Caki2 (cell line): ENCODE results near the gene SFXN2. TPM values are rescaled to one million over a fixed set of nuclear protein-coding genes. Genes with fewer than 3 reads are reported as not detected.
"Not testable (repeated sequence)": the region's sequence is repeated elsewhere in the genome, so short reads cannot be mapped to it uniquely, and the experiment has no call there.

Experiments
- DNase-seq: peaks from one replicate; pipeline ENCODE4 v3.0.0-alpha.2; 2015; ENCODE audit warnings: low read depth
- in situ Hi-C: cut with HindIII; loops from 2 replicates; pipeline ENCODE4 v1.10.0; 2016; ENCODE audit warnings: low sequenced_read_pairs, low pct_unique_long_range_greater_than_20kb, mixed read lengths
- total RNA-seq: library from RNA; depleted of rRNA; stranded (reverse); fragments of >200 nt; shearing (Covaris generic); gene quantifications from 2 replicates; pipeline ENCODE4 v1.2.3, GENCODE V29; 2014; ENCODE audit warnings: low replicate concordance; rRNA removed

Gene SFXN2, protein sequence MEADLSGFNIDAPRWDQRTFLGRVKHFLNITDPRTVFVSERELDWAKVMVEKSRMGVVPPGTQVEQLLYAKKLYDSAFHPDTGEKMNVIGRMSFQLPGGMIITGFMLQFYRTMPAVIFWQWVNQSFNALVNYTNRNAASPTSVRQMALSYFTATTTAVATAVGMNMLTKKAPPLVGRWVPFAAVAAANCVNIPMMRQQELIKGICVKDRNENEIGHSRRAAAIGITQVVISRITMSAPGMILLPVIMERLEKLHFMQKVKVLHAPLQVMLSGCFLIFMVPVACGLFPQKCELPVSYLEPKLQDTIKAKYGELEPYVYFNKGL
- 9.5 and 22.1 TPM in 2 replicates for total RNA-seq

DNA sequence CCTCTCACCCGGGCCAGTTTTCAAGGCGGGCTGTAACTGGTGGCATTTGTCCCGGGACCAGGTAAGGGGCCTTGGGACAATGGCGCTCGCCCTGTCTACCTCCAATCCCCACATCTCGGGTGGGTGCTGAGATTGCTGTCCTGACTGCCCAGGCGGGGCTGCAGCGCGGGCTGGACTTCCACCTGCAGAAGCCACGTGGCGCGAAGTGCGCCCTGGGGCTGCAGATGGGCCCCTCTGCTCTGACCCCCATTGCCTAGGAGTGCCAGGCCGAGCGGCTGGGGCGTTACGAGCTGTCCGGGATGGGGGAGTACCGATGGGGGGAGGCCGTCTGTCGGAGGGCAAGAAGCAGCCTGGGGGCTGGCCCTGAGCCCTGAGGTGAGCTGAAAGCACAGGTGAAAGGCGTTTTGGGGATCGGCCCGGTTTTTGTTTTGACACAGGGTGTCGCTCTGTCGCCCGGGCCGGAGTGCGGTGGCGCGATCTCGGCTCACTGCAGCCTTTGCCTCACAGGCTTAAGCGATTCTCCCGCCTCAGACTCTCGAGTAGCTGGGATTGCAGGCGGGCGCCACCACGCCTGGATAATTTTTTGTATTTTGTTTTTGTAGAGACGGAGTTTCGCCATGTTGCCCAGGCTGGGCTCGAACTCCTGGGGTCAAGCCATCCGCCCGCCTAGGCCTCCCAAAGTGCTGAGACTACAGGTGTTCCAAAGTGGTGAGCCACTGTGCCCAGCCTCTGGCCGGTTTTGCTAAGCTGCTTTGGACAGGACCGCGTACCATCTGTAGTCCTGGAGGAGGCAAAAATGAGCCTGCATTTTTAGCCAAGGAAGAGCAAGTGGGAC, at the start of gene SFXN2:
Gene SFXN2 (plus strand): TSS at position 16 of the 835 bp plus-strand sequence. CDS start 12,001 bp downstream, outside the sequence.
- in situ Hi-C loops = no loop called here
- DNase-seq = no peak

DNA sequence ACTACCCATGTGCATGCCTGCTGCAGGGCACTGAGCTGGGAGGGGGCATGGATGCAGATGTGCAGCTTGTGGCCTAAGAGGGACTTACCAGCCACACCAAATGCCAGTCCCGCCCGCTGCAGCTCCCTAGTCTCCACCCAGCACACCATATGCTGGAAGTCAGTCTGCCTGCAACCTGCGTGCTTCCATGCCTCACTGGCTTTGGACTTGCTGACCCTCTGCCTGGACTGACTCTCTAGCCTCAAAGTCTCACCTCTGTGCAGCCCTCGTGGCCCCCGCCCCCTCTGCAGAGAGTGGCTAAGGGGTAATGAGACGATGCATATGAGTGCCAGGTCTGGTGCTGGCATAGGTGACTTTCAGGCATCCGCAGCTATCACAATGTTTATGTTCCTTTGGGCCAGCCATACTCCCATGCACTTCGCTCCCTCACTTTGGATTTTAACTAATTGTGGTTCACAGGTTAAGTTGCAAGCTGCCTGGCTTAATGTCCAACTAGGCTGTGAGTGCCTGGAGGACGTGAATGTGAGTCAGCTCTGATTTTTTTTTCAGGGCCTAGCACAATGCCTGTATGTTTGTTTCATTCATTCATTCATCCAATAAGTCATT, 48.4 kb upstream of the SFXN2 start:
- in situ Hi-C loops = no loop called here
- peak; percentile 99 for DNase-seq

DNA sequence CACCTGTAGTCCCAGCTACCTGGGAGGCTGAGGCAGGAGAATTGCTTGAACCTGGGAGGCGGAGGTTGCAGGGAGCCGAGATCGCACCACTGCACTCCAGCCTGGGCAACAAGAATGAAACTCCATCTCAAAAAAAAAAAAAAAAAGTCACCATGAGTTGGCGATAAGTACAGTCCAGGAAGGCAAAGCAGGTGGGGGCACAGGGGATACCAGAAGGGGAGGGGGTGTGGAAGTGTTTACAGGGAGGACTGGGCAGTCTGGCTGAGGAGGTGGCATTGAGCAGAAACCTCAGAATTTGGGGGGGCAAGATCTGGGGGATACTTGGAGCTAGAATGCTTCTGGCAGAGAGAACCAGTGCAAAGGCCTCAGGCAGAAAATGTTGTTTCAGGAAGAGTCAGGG, 47.0 kb upstream of the SFXN2 start:
- DNase-seq = peak; percentile 54
- in situ Hi-C loops = not testable (repeated sequence)

DNA sequence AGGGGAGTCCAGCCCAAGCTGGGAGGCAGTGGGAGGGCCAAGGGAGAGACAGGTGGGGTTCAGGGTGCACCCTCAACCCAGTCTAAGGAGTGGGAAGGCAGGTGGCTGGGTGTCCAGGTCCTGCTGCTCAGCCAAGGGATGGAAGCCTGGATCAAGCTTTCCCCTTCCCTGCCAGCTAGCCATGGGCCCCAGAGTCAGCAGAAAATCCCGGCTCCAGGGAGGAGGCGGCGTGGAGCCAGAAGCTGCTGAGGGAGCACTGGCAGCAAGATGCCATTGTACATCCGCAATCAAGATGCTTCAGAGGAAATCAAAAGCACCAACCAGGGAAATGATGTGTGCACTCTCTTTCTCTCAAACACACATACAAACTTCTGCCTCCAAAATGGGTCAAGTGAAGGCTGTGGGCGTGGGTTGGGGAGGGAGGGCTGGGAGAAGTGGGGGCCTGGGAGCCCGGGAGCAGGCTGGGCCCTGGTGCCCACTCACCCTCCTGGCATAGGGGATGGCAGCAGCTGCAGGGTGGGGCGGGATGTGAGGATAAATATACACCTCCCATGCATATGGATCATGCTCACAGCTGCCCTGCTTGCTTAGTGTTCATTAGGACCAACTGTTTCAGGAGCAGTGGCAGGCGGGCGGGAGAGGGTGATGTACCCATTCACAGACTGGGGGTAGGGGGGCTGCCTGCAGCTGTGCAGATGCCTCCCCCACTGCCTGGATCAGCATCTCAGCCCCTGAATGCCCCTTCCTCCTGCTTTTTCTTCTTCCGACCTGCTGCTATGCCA, 45.9 kb upstream of the SFXN2 start:
- in situ Hi-C loops = no loop called here
- DNase-seq = no peak

DNA sequence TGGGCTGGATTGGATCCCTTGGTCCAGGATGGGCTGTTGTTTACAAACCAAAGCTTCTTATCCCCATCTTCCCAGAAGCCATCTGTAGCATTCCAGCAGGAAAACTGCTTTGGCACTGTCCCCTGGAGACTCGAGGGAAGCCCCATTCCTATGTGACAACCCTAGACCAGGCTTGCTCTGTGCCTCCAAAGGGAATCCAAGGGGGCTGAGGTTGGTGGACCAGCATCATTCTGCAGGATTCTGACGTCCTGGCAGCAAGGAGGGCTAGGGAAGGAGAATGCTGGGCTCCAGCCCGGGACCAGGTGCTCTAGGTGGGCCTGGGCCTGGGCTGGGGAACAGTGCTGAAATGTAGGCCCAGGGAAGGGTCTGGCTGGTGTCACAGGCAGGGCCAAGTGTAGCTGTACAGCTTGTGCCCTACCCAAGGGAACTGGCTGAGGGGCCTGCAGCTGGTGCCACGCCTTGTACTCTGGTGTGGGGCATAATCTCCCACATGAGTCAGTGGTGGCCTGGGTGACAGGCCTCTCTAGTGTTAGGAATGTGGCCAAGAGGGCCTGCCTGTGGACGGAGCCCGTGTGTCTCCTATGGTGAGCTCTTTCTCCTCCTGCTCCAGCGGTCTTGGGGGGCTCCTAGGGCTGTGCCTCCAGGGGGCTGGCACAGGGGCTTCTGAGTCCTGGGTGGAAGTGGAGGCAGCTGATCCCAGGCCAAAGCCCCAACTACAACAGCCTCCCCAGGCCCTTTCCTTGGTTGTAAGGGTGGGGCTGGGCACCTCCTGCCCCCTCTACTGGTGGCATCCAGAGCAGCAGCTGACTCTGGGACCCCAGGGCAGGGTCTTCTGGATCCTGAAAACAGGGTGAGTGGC, 45.0 kb upstream of the SFXN2 start:
- peak; percentile 60 for DNase-seq
- in situ Hi-C loops = no loop called here

DNA sequence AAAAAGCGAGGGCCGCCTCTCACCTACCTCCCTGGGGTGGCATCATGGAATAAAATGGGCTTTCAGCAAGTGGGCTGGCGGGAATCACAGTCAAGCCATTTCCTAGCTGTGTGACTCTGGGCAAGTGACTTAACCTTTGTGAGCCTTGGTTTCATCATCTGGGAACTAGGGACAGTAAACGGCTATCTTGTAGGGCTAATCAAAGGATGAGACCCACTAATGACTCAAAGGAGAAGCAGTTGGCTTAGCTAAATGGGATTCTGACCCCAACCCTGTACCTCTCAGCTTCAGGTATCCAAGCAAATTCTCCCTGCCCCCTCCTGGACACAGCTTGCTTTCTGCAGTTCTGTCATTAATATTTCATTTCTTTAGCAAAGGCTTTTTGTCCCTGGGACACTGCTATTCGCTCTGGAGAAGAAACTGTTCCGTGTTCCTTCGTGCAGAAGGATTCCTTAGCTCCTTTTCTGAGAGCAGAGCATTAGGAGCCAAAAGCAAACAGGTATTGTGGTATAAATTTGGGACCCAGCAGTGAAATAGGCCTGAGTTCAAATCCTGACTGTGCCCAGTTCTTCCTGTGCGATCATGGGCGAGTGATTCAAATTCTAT, 44.3 kb upstream of the SFXN2 start:
- in situ Hi-C loops = no loop called here
- no peak for DNase-seq

DNA sequence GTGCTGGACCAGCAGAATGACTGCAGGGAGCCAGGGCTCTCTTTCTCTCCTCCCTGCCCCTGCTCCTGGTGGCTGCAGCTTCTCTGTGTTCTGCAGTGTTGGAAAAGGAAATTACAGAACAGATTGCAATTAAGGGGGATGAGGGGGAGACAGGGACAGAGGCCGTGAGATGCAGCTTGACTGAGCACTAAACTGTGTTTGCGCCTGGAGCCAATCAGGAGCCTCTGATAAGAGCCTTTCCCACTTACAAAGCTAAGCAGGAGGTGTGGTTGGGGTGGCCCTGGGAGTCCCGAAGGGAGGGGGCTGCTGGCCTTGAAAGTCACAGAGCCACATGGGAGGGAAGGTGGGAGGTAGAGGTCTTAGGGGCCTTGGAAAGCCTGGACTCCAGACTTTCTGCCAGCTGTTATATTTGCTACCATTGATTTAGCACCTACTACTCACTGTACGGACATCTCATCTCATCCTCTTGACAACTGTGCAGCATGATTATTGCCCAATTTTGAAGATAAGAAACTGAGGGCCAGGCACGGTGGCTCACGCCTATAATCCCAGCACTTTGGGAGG, 43.5 kb upstream of the SFXN2 start:
- no peak for DNase-seq
- in situ Hi-C loops = no loop called here

DNA sequence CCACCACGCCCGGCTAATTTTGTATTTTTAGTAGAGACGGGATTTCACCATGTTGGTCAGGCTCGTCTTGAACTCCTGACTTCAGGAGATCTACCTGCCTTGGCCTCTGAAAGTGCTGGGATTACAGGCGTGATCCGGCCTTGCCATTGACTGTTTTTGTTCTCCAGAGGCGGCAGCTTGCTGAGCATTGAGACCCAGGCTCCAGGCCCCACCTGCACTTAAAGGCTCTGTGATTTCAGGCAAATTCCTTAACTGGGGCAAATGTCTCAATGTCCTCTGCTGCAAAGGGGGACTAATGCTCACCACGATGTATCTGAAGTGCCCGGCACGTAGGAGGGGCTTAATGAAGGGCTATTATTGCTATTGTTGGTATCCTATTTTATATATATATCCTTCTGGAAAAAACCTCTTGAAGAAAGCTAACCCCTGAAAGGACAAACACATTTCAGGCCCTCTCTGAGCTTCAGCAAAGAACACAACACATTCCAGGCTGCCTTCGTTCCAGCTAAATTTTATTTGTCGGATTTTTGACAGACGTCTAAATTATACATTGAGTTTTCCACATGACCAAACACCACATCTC, 41.1 kb upstream of the SFXN2 start:
- in situ Hi-C loops = no loop called here
- no peak for DNase-seq

DNA sequence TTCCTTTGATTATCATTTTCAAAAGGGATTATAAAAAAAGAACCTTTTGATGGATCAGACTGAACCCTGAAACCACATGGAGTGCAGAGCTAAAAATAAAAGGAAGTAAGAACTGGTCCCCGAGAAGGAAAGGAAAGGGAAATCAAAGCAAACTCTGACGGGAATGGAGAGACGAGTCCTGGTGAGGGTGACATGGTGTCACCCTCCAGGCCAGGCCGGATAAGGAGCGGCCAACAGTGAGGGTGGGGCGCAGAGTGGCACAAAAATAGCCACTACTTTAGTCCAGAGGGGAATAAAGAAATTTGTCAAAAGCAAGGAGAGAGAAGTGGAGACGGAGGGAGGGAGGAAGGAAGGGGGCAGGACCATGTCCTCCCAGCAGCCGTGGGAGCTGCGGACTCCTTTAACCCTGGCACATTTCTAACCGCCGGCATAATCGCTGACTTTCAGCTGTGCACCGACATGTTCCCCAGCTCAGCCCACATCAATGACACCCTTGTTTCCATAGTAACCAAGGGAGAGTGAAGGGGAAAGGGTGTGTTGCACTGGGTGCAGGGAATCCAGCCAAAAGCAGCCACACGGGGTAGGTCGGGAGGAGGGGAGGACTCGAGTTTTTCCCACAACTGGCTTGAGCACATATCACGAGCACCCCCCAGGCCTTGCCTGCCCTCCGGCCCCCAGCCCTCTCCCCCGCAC, 40.5 kb upstream of the SFXN2 start:
- DNase-seq = no peak
- in situ Hi-C loops = no loop called here

DNA sequence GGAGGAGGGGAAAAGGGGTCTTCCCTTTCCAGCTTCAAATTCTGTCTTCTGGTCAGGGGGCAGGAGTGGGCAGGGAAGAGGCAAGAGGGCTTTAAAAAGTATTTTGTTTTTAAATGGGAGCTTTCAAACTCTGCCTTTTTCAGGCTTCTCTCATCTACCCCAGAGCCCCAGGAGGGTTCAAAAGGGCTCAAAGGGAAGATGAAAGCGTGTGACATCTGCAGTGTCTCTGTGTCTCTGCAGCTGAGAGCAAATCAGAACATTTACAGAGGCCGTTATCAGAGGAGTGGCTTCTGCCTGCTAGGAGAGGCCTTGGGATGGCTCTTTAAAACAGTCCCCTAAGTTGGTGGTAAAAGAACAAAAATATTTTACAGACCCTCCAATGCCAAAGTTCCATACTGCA, 39.9 kb upstream of the SFXN2 start:
- no peak for DNase-seq
- in situ Hi-C loops = no loop called here

DNA sequence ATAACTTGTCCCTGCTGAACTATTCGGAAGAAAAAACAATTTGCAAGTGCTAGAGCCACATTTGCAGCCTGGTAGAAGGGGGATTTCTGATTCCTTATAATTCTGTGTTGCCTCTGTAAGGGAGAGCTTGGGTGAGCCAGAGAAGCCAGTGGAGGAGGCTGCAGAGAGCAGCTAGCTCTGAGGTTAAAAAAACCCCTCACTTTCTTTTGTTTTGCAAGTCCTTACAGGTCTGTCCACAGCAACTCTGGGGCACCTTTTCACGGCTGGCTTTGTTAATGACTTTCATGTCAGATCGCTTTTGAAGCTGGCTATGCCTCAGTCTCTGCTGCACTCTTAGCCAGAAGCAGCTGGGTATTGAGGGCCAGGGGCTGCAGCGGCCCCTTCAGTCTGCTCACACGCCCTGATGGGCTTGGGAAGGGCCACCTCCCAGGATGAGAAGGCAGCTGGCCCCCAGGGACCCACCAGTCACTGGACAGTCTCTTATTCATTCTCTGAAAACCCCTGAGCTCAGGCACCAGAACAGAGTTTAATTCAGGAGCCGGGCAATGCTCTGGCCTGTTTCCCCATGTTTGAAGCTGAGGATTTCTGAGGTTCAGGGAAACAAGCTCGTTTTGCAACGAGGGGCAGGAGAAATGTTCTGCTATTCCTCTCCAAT, 39.3 kb upstream of the SFXN2 start:
- DNase-seq = no peak

DNA sequence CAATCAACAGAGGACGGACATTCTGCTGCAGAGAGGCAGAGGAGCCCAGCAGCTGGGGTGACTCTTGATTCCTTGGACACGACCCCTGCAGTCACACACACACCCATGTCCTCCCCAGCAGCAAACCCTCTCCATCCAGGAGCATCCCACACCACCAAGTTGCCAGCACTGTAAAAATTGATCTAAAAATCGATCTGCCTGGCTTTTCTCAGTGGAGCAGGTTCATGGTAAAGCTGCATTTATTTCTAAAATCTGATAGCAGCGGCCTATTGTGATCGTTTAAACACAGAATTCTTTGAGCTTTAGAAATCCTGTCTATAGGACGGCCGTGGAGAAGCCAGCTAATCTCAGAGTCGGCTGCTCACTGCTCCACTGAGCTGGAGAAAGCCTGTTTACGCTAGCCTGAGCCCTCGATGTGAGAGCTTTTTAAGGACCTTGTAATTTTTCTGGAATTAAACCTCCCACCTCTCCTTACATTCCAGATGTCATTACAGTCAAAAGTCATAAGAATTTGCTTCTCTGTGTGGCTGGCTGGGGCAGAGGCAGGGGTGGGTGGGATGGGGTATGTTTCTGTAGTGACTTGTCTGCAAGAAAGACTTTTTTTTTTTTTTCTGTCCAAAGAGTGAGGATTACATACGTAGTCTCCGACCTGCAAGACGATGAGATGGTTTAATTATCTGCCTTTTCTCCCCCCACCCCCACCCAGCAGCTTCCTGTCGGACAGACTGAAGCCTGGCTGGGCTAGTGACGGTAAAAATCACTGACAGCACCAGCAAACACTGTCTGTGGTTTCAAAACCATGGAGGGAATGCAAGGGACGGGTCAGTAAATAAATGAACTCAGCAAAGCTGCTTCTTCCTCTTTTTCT, 38.5 kb upstream of the SFXN2 start:
- in situ Hi-C loops = no loop called here
- DNase-seq = peak; percentile 90

More for the DNA sequence above, 39.3 kb upstream of the SFXN2 start:
- in situ Hi-C loops = no loop called here

DNA sequence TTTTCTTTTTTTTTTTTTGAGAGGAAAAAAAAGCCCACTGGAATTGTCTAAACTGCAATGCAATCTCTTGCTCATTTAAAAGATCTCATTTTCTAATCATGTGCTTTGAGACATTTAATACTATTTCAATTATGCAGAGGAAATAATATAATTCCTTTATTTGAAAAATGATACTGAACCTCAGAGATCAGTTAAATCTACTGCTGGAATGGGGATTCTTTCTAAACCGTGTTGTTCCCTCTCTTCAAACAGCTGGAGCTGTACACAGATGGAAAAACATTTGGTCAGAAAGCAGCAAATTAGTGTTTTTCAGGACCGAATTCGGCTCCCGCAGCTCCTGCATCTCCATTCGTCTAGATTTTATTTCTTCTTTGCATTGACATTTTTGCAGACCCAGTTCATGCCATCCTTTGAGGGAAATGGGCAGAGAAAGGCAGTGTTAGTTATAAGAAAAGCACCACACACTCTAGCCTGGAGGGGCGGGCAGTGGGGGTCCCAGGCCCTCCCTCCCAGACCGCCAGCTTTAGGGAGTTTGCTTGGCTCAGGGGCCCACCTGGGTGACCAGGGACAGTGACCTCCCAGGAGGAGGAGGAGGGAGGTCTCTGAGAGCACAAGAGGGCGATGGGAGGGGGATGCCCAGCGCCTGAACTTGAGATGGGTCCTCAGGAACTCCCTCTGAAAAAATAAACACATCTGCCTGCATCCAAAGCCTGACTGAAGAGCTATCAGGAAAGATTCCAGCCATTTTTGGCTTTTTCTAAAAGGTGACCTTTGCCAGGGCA, 37.7 kb upstream of the SFXN2 start:
- in situ Hi-C loops = no loop called here
- DNase-seq = no peak
